ENCODE results near the gene ABHD11. TPM values are rescaled to one million over a fixed set of nuclear protein-coding genes. Genes with fewer than 3 reads are reported as not detected.

The ABHD11 gene
- total and polyA plus RNA-seq, 2 experiments from 2014 or later = 18.1 to 20.8 TPM

DNA sequence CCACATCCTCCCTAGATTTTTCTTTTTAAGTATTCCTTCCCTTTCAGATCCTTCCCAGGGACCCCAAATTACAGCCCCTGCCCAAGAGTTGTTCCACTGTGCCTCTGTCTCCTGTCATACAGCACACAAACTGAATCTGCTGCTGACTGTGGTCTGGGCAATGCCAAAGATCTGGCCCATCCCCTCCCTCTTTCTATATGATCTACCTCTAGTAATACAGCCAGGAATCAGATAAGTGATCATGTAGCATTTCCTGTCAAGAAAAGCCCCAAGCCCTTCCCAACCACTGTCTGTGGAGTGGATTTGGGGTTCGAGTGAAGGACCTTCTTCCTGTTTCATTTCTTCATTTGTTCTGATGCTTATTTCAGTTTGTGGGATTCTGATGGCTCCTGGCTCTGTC, 25.8 kb downstream of the ABHD11 start:
- no peaks in the 10 kb centered on the region for H3K27me3 ChIP-seq (replicated peaks; ENCODE audit: insufficient read depth)
- no peaks in the 10 kb centered on the region for H3K9me3 ChIP-seq (ENCODE audit: low read depth)
- no peaks in the 10 kb centered on the region for H3K36me3 ChIP-seq (ENCODE audit: low read depth)
- peaks cover 27% of the 10 kb centered on the region for H3K4me1 ChIP-seq (ENCODE audit: insufficient read depth)
- 88 to 100% methylated on average over 1 of the region's 1 CpG for WGBS, 2 experiments (ENCODE audit: low coverage in 1 of 2, low lambda C conversion rate in 2 of 2, missing lambda C conversion rate in 2 of 2)
- no peak overlapping the region for H3K4me3 ChIP-seq
- H4K20me1 ChIP-seq (ENCODE audit: insufficient read depth) = peaks cover 13% of the 10 kb centered on the region
- in situ Hi-C loops (cut with MboI) = no loop called here
- no peak overlapping the region for H3K9ac ChIP-seq
- H3F3A ChIP-seq (ENCODE audit: insufficient read depth) = peaks cover 21% of the 10 kb centered on the region
- no peak overlapping the region for H2AFZ ChIP-seq
- no peak for DNase-seq
- TF ChIP-seq EZH2phosphoT487 (IDR thresholded peaks at IDR 0.05; ENCODE audit: insufficient read depth, low read depth) (no peak), EZH2 (IDR thresholded peaks at IDR 0.05; ENCODE audit: insufficient read depth, poor library complexity, severe bottlenecking) (no peak)
- no peak overlapping the region for H3K27ac ChIP-seq
- H3K79me2 ChIP-seq (ENCODE audit: insufficient read depth) = peaks cover 94% of the 10 kb centered on the region
- H3K4me2 ChIP-seq (ENCODE audit: unreplicated experiment) = no peak overlapping the region
- no peaks in the 10 kb centered on the region for H3K9me2 ChIP-seq (ENCODE audit: insufficient read depth)

DNA sequence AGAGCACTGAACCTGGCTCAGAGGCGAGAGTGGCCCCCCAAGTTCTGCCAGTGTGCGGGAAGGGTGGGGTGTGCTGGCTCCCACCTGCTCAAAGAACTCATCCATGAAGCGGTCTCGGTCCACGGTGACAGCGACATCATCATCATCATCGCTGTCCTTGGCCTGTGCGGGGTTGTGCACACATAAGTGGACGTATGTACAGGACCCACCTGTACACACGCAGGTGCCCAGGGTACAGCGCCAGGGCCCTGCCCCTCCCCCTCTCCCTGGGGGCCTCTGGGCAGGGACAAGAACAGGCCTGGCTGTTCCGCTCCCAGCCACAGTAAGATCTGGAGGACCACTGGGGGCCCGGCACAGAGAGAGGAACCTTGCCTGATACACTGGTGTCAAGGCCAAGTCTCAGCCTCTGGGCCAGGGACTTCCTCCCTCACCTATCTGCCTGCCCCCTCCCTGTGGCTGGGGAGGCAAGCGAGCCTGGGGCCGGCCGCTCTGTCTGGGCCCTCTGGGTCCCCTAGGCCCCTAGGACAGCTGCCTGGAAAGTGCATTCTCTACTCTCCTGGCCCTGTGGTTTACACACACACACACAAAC, 29.5 kb downstream of the ABHD11 start:
- TF ChIP-seq EZH2phosphoT487 (IDR thresholded peaks at IDR 0.05; ENCODE audit: insufficient read depth, low read depth) = no peak
- no peak for TF ChIP-seq EZH2 (IDR thresholded peaks at IDR 0.05; ENCODE audit: insufficient read depth, poor library complexity, severe bottlenecking)
- H3K4me3 ChIP-seq = no peak overlapping the region
- H3K36me3 ChIP-seq (ENCODE audit: low read depth) = no peaks in the 10 kb centered on the region; the same call in 1 of the 2 replicates
- in situ Hi-C loops (cut with MboI) = no loop called here
- no peaks in the 10 kb centered on the region for H3F3A ChIP-seq (ENCODE audit: insufficient read depth)
- peaks cover 76% of the 10 kb centered on the region for H3K79me2 ChIP-seq (ENCODE audit: insufficient read depth)
- no peak overlapping the region for H3K9ac ChIP-seq
- H3K9me2 ChIP-seq (ENCODE audit: insufficient read depth) = no peaks in the 10 kb centered on the region
- H3K27ac ChIP-seq = no peak overlapping the region
- no peak for DNase-seq
- no peak overlapping the region for H2AFZ ChIP-seq
- no peaks in the 10 kb centered on the region for H3K4me1 ChIP-seq (ENCODE audit: insufficient read depth)
- no peaks in the 10 kb centered on the region for H3K27me3 ChIP-seq (replicated peaks; ENCODE audit: insufficient read depth)
- H3K9me3 ChIP-seq (ENCODE audit: low read depth) = no peaks in the 10 kb centered on the region
- no peak overlapping the region for H3K4me2 ChIP-seq (ENCODE audit: unreplicated experiment)
- peaks cover 13% of the 10 kb centered on the region for H4K20me1 ChIP-seq (ENCODE audit: insufficient read depth)
- 97 to 99% methylated on average over 13 to 16 of the region's 16 CpGs for WGBS, 2 experiments (ENCODE audit: low coverage in 1 of 2, low lambda C conversion rate in 2 of 2, missing lambda C conversion rate in 2 of 2)

DNA sequence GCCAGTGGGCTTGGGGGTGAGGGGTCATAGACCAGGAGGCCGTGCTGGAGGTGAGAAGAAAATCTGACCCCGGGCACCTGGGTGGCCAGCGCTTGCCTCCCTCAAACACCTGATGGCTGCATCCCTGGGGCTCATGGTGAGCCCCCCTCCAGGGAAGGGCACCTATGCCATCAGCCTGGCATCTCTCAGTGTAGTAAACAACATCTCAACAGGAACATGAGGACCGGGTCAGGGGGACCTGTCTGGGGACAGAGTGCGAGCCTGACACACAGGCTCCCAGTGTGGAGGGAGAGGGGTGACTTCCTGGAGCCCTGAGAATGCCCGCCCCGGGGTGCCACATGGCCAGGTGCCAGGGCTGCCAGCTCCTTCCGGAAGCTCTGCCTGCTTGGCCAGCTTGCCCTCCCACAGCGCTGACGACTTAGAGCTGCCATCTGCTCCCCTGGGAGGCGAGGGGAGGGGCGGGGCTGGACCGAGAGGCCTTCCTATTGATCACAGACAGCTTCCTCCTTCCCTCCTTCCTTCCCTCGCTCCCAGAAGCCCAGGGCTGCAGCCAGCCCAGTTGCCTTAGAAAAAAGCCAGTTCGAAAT, 31.5 kb downstream of the ABHD11 start:
- Histone ChIP-seq H3K27me3 (replicated peaks; ENCODE audit: insufficient read depth) (no peaks in the 10 kb centered on the region), H3K9me2 (ENCODE audit: insufficient read depth) (no peaks in the 10 kb centered on the region), H4K20me1 (ENCODE audit: insufficient read depth) (peaks cover 5% of the 10 kb centered on the region), H2AFZ (no peak overlapping the region), H3K4me1 (ENCODE audit: insufficient read depth) (no peaks in the 10 kb centered on the region), H3F3A (ENCODE audit: insufficient read depth) (no peaks in the 10 kb centered on the region), H3K27ac (no peak overlapping the region), H3K9me3 (ENCODE audit: low read depth) (no peaks in the 10 kb centered on the region), H3K4me3 (no peak overlapping the region), H3K4me2 (ENCODE audit: unreplicated experiment) (no peak overlapping the region), H3K79me2 (ENCODE audit: insufficient read depth) (peaks cover 56% of the 10 kb centered on the region), H3K9ac (no peak overlapping the region), H3K36me3 (ENCODE audit: low read depth) (peaks cover 5% of the 10 kb centered on the region; the same call in 1 of the 2 replicates)
- in situ Hi-C loops (cut with MboI) = no loop called here
- TF ChIP-seq EZH2 (IDR thresholded peaks at IDR 0.05; ENCODE audit: insufficient read depth, poor library complexity, severe bottlenecking) (no peak), EZH2phosphoT487 (IDR thresholded peaks at IDR 0.05; ENCODE audit: insufficient read depth, low read depth) (no peak)
- DNase-seq = no peak
- WGBS, 2 experiments (ENCODE audit: low coverage in 1 of 2, low lambda C conversion rate in 2 of 2, missing lambda C conversion rate in 2 of 2) = 80 to 84% methylated on average over 15 of the region's 15 CpGs

DNA sequence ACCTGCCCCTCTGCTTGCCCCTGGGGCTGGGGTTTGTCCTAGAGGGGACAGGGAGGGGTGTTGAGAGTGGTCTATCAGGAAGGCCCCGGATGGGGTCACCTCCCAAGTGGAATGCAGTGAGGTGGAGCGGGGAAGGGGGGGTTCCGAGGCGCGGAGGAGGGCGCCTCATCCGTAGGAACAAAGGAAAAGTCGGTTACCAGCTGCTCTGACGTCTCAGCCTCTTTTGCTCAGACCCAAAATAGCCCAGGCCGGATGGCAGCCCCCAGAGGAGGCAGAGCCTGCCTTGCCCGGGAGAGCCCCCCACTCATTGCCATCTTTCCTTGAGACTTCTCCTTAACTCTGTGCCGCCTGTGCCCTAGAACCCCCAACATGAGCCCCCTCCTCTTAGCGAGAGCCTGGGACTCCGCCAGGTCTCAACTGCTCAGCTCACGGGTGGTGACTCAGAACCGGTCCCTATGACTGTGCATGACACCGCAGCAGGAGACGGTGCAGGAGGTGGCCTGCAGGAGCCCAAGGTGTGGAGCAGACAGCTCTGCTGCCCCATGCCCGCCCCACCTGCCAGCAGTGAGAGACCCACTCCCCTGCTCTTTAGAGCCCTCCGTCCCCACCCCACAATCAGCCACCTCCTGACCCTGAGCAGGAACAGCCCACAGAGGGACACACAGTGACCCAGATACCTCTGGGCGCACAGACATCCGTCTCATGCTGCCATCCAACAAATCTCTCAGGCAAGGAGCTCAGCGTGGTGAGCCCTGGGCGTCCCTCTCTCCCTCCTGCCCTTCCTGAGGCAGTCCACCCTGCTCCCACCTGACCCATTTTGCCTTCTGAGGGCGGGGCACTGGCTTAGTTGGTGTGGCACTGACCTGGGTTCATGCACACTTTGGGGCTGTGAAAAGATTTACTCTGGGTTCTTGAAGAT, 32.2 kb downstream of the ABHD11 start:
- no peak overlapping the region for H3K4me3 ChIP-seq
- H3K36me3 ChIP-seq (ENCODE audit: low read depth) = peaks cover 8% of the 10 kb centered on the region; the same call in 1 of the 2 replicates
- peaks cover 49% of the 10 kb centered on the region for H3K79me2 ChIP-seq (ENCODE audit: insufficient read depth)
- peaks cover 5% of the 10 kb centered on the region for H4K20me1 ChIP-seq (ENCODE audit: insufficient read depth)
- no peaks in the 10 kb centered on the region for H3K4me1 ChIP-seq (ENCODE audit: insufficient read depth)
- no peak overlapping the region for H3K27ac ChIP-seq
- in situ Hi-C loops (cut with MboI) = no loop called here
- TF ChIP-seq EZH2phosphoT487 (IDR thresholded peaks at IDR 0.05; ENCODE audit: insufficient read depth, low read depth) = no peak
- TF ChIP-seq EZH2 (IDR thresholded peaks at IDR 0.05; ENCODE audit: insufficient read depth, poor library complexity, severe bottlenecking) = no peak
- H3K9me3 ChIP-seq (ENCODE audit: low read depth) = no peaks in the 10 kb centered on the region
- DNase-seq = peak; percentile 49
- no peaks in the 10 kb centered on the region for H3K27me3 ChIP-seq (replicated peaks; ENCODE audit: insufficient read depth)
- WGBS, 2 experiments (ENCODE audit: low coverage in 1 of 2, low lambda C conversion rate in 2 of 2, missing lambda C conversion rate in 2 of 2) = 84 to 88% methylated on average over 21 to 25 of the region's 25 CpGs
- H3K4me2 ChIP-seq (ENCODE audit: unreplicated experiment) = no peak overlapping the region
- H2AFZ ChIP-seq = no peak overlapping the region
- H3F3A ChIP-seq (ENCODE audit: insufficient read depth) = no peaks in the 10 kb centered on the region
- no peak overlapping the region for H3K9ac ChIP-seq
- H3K9me2 ChIP-seq (ENCODE audit: insufficient read depth) = no peaks in the 10 kb centered on the region
